Trophoblast cell (in vitro differentiated cells and primary cell): Measurements from ENCODE around the gene ZIM2.

Experiments
- DNase-seq, 2 donors: peaks; one replicate each; pipeline ENCODE4 v3.0.0-alpha.2; 2016
- H2AFZ ChIP-seq: 2 replicates; pipeline ENCODE4 v1.6.1; 2013; ENCODE audit warnings: low read length, moderate library complexity, mild to moderate bottlenecking; ENCODE audit not compliant: insufficient read depth, poor library complexity
- H2AK5ac ChIP-seq: 2 replicates; pipeline ENCODE4 v1.6.1; 2013; ENCODE audit warnings: mild to moderate bottlenecking, low read length
- H2BK120ac ChIP-seq: 2 replicates; pipeline ENCODE4 v1.6.1; 2013; ENCODE audit warnings: low read length, mild to moderate bottlenecking, moderate library complexity; ENCODE audit not compliant: insufficient read depth, poor library complexity
- H2BK12ac ChIP-seq: 2 replicates; pipeline ENCODE4 v1.6.1; 2013; ENCODE audit warnings: mild to moderate bottlenecking, low read length, moderate library complexity
- H2BK5ac ChIP-seq: 2 replicates; pipeline ENCODE4 v1.6.1; 2013; ENCODE audit warnings: low read length, low read depth, moderate library complexity, mild to moderate bottlenecking; ENCODE audit not compliant: poor library complexity
- H3K14ac ChIP-seq: 2 replicates; pipeline ENCODE4 v1.6.1; 2013; ENCODE audit warnings: mild to moderate bottlenecking, low read length
- H3K18ac ChIP-seq: 2 replicates; pipeline ENCODE4 v1.6.1; 2013; ENCODE audit warnings: mild to moderate bottlenecking, low read length
- H3K23ac ChIP-seq: 2 replicates; pipeline ENCODE4 v1.6.1; 2013; ENCODE audit warnings: low read length
- H3K27ac ChIP-seq: 2 replicates; pipeline ENCODE4 v1.5.1; 2013; ENCODE audit warnings: low read depth, mild to moderate bottlenecking, inconsistent platforms, low read length, moderate library complexity
- H3K27me3 ChIP-seq: 2 replicates; pipeline ENCODE4 v1.6.1; 2013; ENCODE audit warnings: inconsistent platforms, mild to moderate bottlenecking, low read length, moderate library complexity; ENCODE audit not compliant: insufficient read depth
- H3K36me3 ChIP-seq, 2 experiments: 1 replicate in 1 of 2; 2 replicates in 1 of 2; pipeline ENCODE4 v1.6.1; 2013; ENCODE audit warnings: low read length in 2 of 2, mild to moderate bottlenecking in 2 of 2, moderate library complexity in 1 of 2; ENCODE audit not compliant: insufficient read depth in 2 of 2, control insufficient read depth in 1 of 2
- H3K4ac ChIP-seq: 2 replicates; pipeline ENCODE4 v1.6.1; 2013; ENCODE audit warnings: low read depth, mild to moderate bottlenecking, low read length, moderate library complexity
- H3K4me1 ChIP-seq, 2 experiments: 1 replicate in 1 of 2; 2 replicates in 1 of 2; pipeline ENCODE4 v1.6.1; 2013; ENCODE audit warnings: low read length in 2 of 2, mild to moderate bottlenecking in 2 of 2, moderate library complexity in 1 of 2; ENCODE audit not compliant: insufficient read depth in 2 of 2, control insufficient read depth in 1 of 2
- H3K4me2 ChIP-seq: 2 replicates; pipeline ENCODE4 v1.6.1; 2013; ENCODE audit warnings: inconsistent platforms, mild to moderate bottlenecking, low read length, moderate library complexity
- H3K4me3 ChIP-seq: 2 replicates; pipeline ENCODE4 v1.5.1; 2013; ENCODE audit warnings: mild to moderate bottlenecking, low read depth, low read length, inconsistent platforms
- H3K79me1 ChIP-seq: one replicate; pipeline ENCODE4 v1.6.1; 2013; ENCODE audit warnings: low read length
- H3K79me2 ChIP-seq: 2 replicates; pipeline ENCODE4 v1.6.1; 2013; ENCODE audit warnings: low read length, mild to moderate bottlenecking; ENCODE audit not compliant: control insufficient read depth, insufficient read depth, poor library complexity
- H3K9ac ChIP-seq: 2 replicates; pipeline ENCODE4 v1.6.1; 2013; ENCODE audit warnings: mild to moderate bottlenecking, low read length
- H3K9me3 ChIP-seq: 2 replicates; pipeline ENCODE4 v1.6.1; 2013; ENCODE audit warnings: low read depth, mild to moderate bottlenecking, control low read depth, inconsistent platforms, low read length; ENCODE audit not compliant: insufficient read depth
- H4K12ac ChIP-seq: 2 replicates; pipeline ENCODE4 v1.6.1; 2013; ENCODE audit warnings: low read depth, mild to moderate bottlenecking, low read length, moderate library complexity
- H4K8ac ChIP-seq: 2 replicates; pipeline ENCODE4 v1.6.1; 2013; ENCODE audit warnings: low read depth, mild to moderate bottlenecking, low read length, moderate library complexity
- H4K91ac ChIP-seq: one replicate; pipeline ENCODE4 v1.6.1; 2013; ENCODE audit warnings: low read depth, mild to moderate bottlenecking, low read length, moderate library complexity
- WGBS: extraction: QIAGEN DNeasy Blood & Tissue Kit; methylation state at CpG from one replicate; pipeline ENCODE4 v1.1.7; 2013; ENCODE audit warnings: missing lambda C conversion rate; ENCODE audit not compliant: insufficient read length, insufficient coverage; ENCODE audit errors: extremely low coverage; 5-methylcytosine and 5-hydroxymethylcytosine counted together

ZIM2 gene

DNA sequence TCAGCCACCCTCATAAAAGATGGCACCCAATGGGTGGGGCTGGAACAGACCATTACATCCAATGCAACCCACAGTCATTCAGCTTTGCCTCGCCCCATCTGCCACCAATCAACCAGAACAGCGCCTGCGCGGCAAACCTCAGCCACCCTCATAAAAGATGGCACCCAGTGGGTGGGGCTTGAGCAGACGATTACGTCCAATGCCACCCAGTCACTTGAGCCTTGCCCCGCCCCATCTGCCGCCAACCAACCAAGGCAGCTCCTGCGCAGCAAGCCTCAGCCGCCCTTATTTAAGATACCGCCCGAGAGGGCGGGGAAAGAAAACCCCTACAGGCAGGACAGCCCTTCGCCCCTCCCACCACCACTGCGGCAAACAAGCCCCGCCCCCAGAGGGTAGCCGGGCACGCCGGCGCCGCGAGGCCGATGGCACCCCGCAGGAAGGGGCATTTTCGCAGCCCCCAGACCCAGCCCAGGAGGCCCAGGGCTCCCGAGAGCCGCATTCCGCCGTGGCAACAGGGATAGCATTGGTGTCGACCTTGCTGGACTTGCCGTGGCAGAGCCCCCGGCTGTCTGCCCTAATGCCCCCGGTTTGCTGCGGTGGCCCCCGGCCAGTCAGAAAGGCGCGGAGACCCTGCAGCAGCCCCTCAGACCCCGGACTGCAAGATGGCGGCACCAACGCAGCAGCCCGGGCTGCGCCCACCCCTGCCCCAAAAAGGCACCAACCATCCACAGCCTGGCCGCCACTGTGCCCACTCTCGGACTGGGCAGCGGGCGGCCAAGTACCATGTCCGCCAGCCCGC is 675 bp downstream of the ZIM2 start:
- no peak overlapping the region for H2AK5ac ChIP-seq
- H4K8ac ChIP-seq, result peak overlapping the region; percentile 31
- H3K79me1 ChIP-seq, result peaks cover 2% of the 10 kb centered on the region
- H3K14ac ChIP-seq, result peak overlapping the region; percentile 4
- H3K79me2 ChIP-seq, result no peaks in the 10 kb centered on the region
- peak overlapping the region; percentile 37 for H4K91ac ChIP-seq
- DNase-seq, result peak; percentile 93 to 95
- peak overlapping the region; percentile 18 for H2BK5ac ChIP-seq
- peaks cover 0 to 4% of the 10 kb centered on the region in 2 experiments for H3K36me3 ChIP-seq
- peak overlapping the region; percentile 72 for H3K4me2 ChIP-seq
- H2BK120ac ChIP-seq, result no peak overlapping the region
- H2AFZ ChIP-seq, result peak overlapping the region; percentile 17
- no peak overlapping the region for H3K18ac ChIP-seq
- H3K27ac ChIP-seq, result peak overlapping the region; percentile 34
- peak overlapping the region; percentile 74 for H3K4me3 ChIP-seq
- H3K23ac ChIP-seq, result no peak overlapping the region
- no peaks in the 10 kb centered on the region for H3K4me1 ChIP-seq
- peaks cover 41% of the 10 kb centered on the region for H3K9me3 ChIP-seq
- no peak overlapping the region for H3K9ac ChIP-seq
- no peaks in the 10 kb centered on the region for H3K27me3 ChIP-seq
- WGBS, result no CpG with 5 or more reads among the region's 48 CpGs
- H2BK12ac ChIP-seq, result no peak overlapping the region
- H3K4ac ChIP-seq, result no peak overlapping the region
- no peak overlapping the region for H4K12ac ChIP-seq

DNA sequence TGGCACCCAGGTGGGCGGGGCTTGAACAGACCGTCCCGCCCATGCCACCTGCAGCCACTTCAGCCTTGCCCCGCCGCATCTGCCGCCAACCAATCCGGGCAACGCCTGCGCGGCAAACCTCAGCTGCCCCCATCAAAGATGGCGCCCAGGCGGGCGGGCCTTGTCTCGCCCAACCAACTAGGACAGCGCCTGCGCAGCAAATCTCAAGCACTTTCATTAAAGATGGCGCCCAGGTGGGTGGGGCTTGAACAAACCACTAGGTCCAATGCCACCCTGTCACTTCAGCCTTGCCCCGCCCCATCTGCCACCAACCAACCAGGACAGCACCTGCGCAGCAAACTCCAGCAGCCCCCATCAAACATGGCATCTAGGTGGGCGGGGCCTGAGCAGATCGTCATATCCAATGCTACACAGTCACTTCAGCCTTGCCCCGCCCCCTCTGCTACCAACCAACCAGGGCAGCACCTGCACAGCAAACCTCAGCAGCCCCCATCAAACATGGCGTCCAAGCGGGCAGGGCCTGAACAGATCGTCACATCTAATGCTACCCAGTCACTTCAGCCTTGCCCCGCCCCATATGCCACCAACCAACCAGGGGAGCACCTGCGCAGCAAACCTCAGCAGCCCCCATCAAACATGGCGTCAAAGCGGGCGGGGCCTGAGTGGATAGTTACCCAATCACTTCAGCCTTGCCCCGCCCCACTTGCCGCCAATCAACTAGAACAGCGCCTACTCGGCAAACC is 1.4 kb downstream of the ZIM2 start:
- Histone ChIP-seq H4K8ac (no peak overlapping the region), H3K9me3 (peaks cover 41% of the 10 kb centered on the region), H2AK5ac (no peak overlapping the region), H2AFZ (no peak overlapping the region), H3K4me3 (peak overlapping the region; percentile 67), H3K14ac (no peak overlapping the region), H4K12ac (no peak overlapping the region), H3K9ac (no peak overlapping the region), H3K79me1 (peaks cover 2% of the 10 kb centered on the region), H3K18ac (no peak overlapping the region), H4K91ac (no peak overlapping the region), H2BK120ac (no peak overlapping the region), H3K4me2 (peak overlapping the region; percentile 20), H3K4ac (no peak overlapping the region), H2BK12ac (no peak overlapping the region), H3K36me3 (peaks cover 0 to 4% of the 10 kb centered on the region in 2 experiments), H2BK5ac (no peak overlapping the region), H3K79me2 (no peaks in the 10 kb centered on the region), H3K27ac (no peak overlapping the region), H3K27me3 (no peaks in the 10 kb centered on the region), H3K4me1 (no peaks in the 10 kb centered on the region), H3K23ac (no peak overlapping the region)
- WGBS, result no CpG with 5 or more reads among the region's 34 CpGs
- DNase-seq, result peak; percentile 95 to 96

DNA sequence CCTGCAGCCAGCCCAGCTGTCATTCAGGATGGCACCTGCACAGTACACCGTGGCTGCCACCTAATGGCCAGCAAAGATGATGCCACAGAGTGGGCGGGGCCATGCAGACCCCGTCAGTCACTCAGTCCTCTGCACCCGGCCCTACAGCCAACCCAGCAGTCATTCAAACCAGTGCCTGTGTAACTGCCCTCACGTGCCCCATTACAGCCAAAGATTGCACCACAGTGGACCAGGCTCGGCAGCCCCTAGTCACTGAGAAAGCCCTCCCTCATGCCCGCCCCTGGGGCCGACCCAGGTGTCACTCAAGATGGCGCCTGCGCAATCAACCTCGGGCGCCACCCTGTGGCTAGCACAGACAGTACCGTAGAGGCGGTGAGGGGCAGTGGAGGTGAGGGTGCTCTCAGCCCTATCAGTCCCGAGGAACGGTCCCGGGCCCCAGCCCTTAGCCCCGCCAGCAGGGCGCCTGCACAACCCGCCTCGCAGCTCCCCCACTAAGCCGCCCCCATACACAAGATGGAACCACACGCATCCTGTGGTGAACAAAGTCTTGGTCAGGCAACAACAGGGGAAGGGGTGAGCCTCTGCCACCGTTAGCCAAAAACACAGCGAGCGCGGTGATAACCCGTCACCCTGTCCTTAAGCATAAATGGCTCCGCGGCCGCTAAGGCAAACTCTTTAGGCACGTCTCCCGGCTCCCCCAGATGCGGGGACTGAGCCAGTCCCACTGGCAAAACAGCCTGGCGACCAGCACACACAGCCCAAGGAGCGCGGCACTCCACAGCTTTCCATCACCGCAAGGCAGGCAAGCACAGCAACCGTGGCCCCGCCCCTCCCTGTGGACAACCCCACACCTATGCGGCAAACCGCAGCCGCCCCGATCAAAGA is 2.3 kb downstream of the ZIM2 start:
- no peak overlapping the region for H2AK5ac ChIP-seq
- WGBS, result no CpG with 5 or more reads among the region's 44 CpGs

DNA sequence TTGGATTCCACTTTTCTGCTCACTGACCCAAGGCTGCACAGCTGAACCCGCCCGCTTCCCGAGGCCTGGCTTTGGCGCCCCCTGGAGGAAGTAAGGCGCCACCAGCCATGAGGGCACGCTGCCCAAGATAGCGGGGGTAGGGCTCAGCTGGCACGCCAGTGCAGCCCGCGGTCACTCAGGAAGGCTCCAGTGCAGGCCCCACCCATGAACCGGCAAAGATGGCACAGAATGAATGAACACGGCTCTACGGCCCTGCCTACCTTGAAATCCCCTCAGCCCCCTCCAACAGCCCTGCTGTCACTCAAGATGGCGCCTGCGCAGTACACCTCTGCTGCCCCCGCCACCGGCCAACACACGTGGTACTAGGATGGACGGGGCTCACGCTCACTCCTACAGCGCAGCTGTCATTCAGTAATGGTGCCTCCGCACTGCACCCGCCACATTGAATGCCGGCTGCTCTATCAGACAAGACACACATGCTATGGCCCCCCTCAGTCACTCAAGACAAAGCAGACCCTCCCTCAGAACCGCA is 3.0 kb downstream of the ZIM2 start:
- H3K36me3 ChIP-seq, result peaks cover 0 to 4% of the 10 kb centered on the region in 2 experiments
- H3K9ac ChIP-seq, result no peak overlapping the region
- no peak overlapping the region for H3K23ac ChIP-seq
- H3K18ac ChIP-seq, result no peak overlapping the region
- no peak overlapping the region for H3K4ac ChIP-seq
- peak overlapping the region; percentile 67 for H3K4me3 ChIP-seq
- H4K8ac ChIP-seq, result no peak overlapping the region
- H4K91ac ChIP-seq, result no peak overlapping the region
- H3K9me3 ChIP-seq, result peaks cover 42% of the 10 kb centered on the region
- no peak overlapping the region for H2BK12ac ChIP-seq
- no peaks in the 10 kb centered on the region for H3K79me2 ChIP-seq
- WGBS, result no CpG with 5 or more reads among the region's 25 CpGs
- no peak overlapping the region for H4K12ac ChIP-seq
- peak overlapping the region; percentile 83 for H3K4me2 ChIP-seq
- peaks cover 2% of the 10 kb centered on the region for H3K79me1 ChIP-seq
- no peak overlapping the region for H2AK5ac ChIP-seq
- peak overlapping the region; percentile 24 for H2AFZ ChIP-seq
- H3K27ac ChIP-seq, result no peak overlapping the region
- no peak overlapping the region for H2BK120ac ChIP-seq
- DNase-seq, result peak; percentile 59 to 73
- H2BK5ac ChIP-seq, result no peak overlapping the region
- H3K27me3 ChIP-seq, result no peaks in the 10 kb centered on the region
- no peaks in the 10 kb centered on the region for H3K4me1 ChIP-seq
- H3K14ac ChIP-seq, result no peak overlapping the region

More for the DNA sequence above, 2.3 kb downstream of the ZIM2 start:
- Histone ChIP-seq H3K4me3 (peak overlapping the region; percentile 67), H3K36me3 (peaks cover 0 to 4% of the 10 kb centered on the region in 2 experiments), H3K14ac (peak overlapping the region; percentile 3), H3K4me1 (no peaks in the 10 kb centered on the region), H3K79me1 (peaks cover 2% of the 10 kb centered on the region), H3K9ac (no peak overlapping the region), H3K27me3 (no peaks in the 10 kb centered on the region), H2AFZ (peak overlapping the region; percentile 24), H4K12ac (no peak overlapping the region), H2BK5ac (no peak overlapping the region), H3K79me2 (no peaks in the 10 kb centered on the region), H2BK120ac (no peak overlapping the region), H3K4me2 (peak overlapping the region; percentile 83), H3K18ac (no peak overlapping the region), H3K23ac (no peak overlapping the region), H4K91ac (peak overlapping the region; percentile 11), H3K4ac (no peak overlapping the region), H3K27ac (peak overlapping the region; percentile 35), H3K9me3 (peaks cover 41% of the 10 kb centered on the region), H4K8ac (peak overlapping the region; percentile 10), H2BK12ac (no peak overlapping the region)
- DNase-seq, result peak; percentile 83 to 89
